HG02610 (cell line): ENCODE measurements around the gene WAC.
A peak's percentile ranks its signal among the peaks of the same experiment; 100 is the strongest.
"Not testable (repeated sequence)": the region's sequence is repeated elsewhere in the genome, so short reads cannot be mapped to it uniquely, and the experiment has no call there.

Experiments used
- ATAC-seq: cut with Tn5 transposase; IDR thresholded peaks from one replicate; pipeline ENCODE4 v1.9.1; 2021; ENCODE audit warnings: mild to moderate bottlenecking, moderate library complexity; ENCODE audit not compliant: unreplicated experiment

WAC gene

GRCh38 chr10:28532337-28533185 is at the start of gene WAC:
WAC (plus strand) TSS chr10:28533118; CDS start chr10:28533580, 462 bp downstream.
- peak; percentile 83 for ATAC-seq

DNA sequence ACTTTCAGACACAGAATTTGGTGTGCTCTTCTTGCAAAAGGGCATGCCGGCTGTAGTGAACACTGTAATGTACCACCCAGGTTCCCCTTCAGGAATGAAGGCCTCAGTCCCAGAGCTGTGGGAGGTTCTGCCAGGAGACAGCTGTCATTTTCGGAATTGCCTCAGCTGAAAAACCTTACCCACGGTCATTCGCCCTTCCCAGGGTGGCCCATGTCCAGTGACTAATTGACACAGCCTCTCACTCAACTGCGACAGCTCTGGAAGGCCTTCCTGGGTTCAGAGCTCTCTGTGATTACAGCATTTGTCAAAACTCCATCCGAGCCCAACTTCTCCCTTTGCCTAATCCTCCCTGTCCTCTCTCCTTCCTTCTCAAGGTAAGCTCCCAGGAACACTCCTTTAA is 43.7 kb upstream of the WAC start:
- no peak for ATAC-seq

DNA sequence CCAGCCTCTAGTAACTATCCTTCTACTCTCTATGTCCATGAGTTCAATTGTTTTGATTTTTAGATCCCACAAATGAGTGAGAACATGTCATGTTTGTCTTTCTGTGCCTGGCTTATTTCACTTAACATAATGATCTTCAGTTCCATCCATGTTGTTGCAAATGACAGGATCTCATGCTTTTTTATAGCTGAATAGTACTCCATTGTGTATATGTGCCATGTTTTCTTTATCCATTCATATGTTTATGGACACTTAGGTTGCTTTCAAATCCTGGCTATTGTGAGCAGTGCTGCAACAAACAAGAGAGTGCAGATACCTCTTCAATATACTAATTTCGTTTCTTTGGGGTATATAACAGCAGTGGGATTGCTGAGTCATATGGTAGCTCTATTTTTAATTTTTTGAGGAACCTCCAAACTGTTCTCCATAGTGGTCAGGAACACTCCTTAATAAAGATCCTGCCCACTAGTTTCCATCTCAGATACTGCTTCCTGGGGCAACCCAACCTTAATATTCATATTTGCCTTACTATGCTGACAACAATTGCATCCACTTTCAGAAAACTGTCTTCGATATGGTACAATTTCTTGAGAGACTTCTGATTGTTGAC is 42.6 kb upstream of the WAC start:
- not testable (repeated sequence) for ATAC-seq

- no peak for ATAC-seq
Observed at GRCh38 chr10:28492116-28492920, 40.6 kb upstream of the WAC start.

DNA sequence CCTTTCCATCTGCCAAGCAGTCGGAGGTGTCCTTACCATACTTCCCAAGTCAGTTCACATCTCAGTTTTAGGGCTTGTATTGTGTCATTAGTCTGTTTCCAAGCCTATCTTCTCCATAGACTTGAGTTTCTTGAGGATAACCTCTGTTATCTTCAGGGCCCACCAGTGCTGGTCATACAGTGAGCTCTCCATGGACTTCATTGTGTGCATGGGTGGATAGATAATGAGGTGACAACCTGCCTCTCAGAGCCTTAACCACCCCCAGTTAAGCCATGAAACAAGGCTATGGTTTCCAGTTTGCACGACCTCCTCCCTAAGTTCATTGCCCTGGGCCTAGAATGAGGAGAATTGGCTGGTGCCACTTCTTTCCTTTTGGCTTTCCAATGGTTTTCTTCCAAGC is 38.5 kb upstream of the WAC start:
- ATAC-seq: no peak

DNA sequence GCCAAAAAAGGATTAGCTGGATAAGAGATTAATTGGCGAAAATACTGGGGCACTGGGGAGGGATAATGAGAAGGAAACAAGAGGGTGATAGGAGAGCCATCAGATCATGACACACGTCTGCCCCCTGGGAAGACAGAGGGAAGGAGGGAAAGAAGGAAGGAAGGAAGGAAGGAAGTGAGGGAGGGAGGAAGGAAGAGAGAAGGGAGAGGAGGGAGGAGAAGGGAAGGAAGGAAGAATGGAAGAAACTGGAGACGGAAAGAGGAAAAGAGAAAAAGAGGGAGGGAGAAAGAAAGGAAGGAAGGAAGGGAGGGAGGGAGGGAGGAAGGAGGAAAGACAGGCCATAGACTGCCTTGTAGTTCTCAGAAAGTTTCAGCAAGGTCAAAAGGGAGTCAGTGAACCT is 37.8 kb upstream of the WAC start:
- no peak for ATAC-seq

DNA sequence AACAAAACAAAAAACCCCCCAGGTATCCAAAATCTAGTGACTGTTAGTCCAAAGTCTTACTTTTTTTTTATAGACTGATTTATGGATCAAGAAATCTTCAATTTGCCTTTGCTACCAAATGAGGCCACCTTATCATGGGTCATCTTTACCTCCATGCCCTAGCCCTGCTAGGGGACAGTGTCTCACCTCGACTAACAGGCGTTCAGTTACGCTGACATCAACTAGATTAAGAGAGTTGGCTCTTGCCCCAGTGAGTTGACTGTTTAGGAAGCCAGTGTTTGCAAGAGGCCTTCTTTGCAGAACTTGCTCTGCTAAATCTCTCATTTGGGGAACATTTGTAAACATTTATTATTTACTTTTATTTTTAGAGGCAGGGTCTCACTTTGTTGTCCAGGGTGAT is 36.9 kb upstream of the WAC start:
- no peak for ATAC-seq

DNA sequence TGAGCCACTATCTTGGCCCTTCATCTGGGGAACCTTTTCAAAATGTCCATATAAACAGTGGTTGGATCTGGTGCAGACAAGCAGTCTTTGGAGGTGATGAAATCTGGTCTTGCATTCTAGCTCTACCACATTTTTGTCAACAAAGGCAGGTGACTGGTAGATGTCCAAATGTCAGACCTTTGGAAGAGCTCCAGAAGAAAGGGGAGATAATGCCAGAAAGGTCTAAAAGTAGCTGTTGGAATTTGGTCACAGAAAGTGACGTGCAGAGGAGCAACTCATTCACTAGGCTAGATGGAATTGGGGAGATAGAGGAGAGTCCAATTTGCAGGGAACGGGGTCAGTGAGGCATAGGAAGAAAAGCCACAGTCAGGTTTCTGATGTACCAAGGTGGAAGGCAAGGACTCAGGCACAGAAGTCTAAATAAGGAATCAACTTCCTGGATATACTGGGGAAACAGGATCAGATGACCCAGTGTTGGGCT is 36.4 kb upstream of the WAC start:
- no peak for ATAC-seq

DNA sequence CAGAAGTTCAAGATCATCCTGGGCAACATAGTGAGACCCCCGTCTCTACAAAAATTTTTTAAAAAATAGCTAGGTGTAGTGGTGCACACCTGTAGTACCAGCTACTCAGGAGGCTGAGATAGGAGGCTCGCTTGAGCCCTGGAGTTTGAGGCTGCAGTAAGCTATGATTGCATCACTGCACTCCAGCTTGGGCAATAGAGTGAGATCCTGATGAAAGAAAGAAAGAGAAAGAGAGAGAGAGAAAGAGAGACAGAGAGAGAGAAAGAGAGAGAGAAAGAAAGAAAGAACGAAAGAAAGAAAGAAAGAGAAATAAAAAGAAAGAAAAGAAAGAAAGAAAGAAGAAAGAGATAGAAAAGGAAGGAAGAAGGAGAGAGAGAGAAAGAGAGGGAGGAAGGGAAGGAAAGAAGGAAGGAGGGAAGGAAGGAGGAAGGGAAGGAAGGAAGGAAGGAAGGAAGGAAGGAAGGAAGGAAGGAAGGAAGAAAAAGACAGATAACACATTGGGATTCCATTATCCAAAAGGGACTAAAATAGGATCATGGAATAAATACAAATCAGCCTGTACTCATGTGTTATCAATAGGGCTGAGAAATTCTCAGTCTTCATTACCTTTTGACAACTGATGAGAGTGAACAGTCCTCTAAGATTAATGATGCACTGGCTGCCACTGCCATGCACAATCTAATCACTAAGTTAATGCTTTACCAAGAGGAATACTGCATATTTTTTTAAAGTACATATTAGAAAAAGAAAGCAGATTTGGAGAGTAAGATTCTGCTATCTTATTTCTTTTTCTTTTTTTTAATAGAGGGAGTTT is 35.4 kb upstream of the WAC start:
- ATAC-seq: no peak

- ATAC-seq: not testable (repeated sequence)
Observed at GRCh38 chr10:28500203-28500602, 32.7 kb upstream of the WAC start.

DNA sequence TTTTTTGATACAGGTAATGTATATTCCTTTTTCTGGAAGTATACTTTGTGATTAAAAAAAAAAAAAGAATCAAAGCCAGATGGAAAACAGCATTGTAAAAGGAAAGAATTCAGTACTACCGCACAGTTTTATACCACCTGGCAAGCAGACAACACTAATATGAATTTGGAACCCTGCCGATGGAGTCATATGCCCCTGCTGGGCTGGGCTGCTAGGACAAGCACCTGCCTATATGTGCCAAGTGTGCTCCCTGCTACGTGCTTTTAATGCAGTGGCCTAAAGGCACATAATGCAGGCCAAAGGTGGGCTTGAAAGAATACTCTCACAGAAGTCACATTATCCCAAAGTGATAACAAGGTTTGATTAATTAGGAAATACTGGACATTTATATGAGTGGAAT is 29.8 kb upstream of the WAC start:
- no peak for ATAC-seq

GRCh38 chr10:28505359-28505959 is 27.5 kb upstream of the WAC start:
- ATAC-seq: no peak

DNA sequence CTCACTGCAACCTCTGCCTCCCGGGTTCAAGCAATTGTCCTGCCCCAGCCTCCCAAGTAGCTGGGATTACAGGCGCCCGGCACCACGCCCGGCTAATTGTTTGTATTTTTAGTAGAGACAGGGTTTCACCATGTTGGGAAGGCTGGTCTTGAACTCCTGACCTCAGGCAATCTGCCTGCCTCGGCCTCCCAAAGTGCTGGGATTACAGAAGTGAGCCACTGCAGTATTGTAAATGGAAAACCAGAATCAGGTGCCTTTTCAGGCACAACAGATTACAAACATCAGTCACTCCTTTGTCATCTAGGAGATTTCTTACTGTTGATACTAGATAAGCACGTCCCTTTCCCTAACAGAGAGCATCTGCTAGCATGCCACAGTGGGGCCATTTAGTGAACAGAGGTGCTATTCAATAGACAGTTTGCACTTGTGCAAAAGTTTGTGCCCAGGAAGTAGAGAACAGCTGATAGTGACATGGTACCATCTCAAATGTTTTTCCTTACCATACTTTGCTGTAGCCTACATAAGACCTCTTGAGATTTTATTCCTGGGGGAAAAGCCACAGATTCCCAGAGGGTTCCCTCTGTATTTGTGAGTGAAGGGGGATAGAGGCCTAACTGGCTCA is 24.5 kb upstream of the WAC start:
- no peak for ATAC-seq

DNA sequence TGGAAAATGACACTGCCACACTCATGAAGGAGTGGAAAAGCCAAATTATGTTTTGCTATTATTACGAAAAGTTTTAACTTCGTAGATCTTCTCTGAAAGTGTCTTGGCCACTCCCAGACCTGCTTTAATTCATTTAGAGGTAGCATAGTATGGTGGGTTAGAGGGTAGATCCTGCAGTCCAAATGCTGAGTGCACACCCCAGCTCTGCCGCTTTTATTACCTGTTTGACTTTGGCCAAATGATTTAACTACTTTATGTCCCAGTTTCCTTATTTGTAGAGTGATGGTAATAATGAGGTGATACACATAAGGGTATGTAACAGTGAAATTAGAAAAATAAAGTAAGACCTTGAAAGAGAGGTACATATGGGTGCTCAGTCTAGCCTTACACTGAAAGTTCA is 23.6 kb upstream of the WAC start:
- no peak for ATAC-seq

DNA sequence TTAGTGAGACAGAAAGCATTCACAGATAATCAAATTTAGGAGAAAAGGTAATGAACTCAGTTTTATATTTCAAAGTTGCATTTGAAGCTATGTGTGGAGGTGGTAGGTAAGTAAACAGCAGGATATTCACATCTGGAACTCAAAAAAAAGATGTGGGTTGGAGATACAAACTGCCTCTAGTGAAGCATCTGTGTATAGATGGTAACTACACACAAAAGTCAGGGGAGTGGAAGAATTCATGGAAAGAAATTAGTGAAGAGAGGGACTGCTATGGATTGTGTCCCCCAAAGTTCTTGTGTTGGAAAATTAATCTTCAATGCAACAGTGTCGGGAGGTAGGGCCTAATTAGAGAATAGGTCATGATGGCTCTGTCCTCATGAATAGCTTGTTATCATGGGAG is 18.3 kb upstream of the WAC start:
- no peak for ATAC-seq

- no peak for ATAC-seq
Observed at GRCh38 chr10:28520346-28520745, 12.6 kb upstream of the WAC start.

GRCh38 chr10:28520828-28521227 is 12.1 kb upstream of the WAC start:
- not testable (repeated sequence) for ATAC-seq

- not testable (repeated sequence) for ATAC-seq
Observed at GRCh38 chr10:28521961-28522360, 11.0 kb upstream of the WAC start.

- no peak for ATAC-seq
Observed at GRCh38 chr10:28523725-28524252, 9.1 kb upstream of the WAC start.

DNA sequence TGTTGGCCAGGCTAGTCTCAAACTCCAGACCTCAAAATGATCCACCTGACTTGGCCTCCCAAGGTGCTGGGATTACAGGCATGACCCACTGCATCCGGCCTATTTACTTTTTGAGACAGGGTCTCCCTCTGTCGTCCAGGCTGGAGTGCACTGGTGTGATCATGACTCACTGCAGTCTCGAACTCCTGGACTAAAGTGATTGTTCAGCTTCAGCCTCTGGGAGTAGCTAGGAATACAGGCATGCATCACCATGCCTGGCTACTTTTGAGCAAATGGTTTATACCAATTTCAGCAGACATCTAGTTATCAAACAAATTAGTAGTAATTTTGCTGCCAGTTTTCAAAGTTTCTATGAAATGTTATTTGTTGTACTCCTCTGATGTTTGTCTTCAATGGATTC is 2.2 kb upstream of the WAC start:
- no peak for ATAC-seq
